Keratinocyte (primary cell): ENCODE data around the gene ARHGAP9.
A peak's percentile ranks its signal among the peaks of the same experiment; 100 is the strongest.

ENCODE experiments used
- CTCF ChIP-seq, 3 experiments: IDR thresholded peaks in 1 of 3; conservative IDR thresholded peaks in 1 of 3; optimal IDR thresholded peaks in 1 of 3; 2 replicates in 2 of 3; 3 replicates in 1 of 3; pipeline versions ENCODE3 to v1.5.1; 2011; ENCODE audit warnings: low read length in 3 of 3, mild to moderate bottlenecking in 3 of 3, moderate library complexity in 2 of 3, control low read depth in 1 of 3, inconsistent platforms in 1 of 3; ENCODE audit not compliant: insufficient read depth in 2 of 3; ENCODE audit errors: extremely low read depth in 1 of 3
- EZH2 ChIP-seq: IDR thresholded peaks from one replicate; pipeline ENCODE4 v1.6.1; 2012; ENCODE audit warnings: inconsistent platforms, mild to moderate bottlenecking, low read length, moderate library complexity

DNA sequence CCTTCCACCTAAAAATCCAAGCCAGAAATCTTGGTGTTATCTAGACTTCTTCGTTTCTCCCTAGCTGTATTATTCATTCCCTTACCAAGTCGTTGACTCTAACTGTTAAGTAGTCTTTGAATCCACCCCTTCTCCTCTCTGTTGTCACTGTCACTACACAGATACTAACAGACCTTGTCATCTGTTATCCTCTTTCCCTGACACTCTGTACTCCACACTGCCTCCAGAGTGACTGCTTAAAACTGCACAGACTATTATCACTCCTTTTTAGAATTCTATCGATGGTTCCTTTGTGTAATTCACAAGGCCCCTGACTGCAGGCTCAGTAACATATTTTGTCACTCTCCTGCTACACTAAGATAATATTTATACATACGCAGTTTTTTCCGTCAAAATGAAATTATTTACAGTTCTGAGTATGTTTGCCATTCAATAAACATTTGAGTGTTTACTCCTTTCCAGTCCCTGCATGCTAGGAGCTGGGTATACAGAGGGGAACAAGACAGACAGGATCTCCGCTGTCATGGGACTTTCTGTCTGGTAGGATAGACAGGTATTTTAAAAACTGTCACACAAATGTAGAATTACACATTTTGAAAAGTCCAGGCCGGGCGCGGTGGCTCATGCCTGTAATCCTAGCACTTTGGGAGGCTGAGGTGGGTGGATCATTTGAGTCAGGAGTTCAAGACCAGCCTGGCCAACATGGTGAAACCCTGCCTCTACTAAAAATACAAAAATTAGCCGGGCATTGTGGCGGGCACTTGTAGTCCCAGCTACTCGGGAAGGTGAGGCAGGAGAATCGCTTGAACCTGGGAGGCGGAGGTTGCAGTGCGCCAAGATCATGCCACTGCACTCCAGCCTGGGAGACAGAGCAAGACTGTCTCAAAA lies 12.0 kb upstream of the ARHGAP9 start:
- TF ChIP-seq CTCF (optimal IDR thresholded peaks at IDR 0.05 in 1 of 3, IDR thresholded peaks at IDR 0.05 in 1 of 3, conservative IDR thresholded peaks at IDR 0.05 in 1 of 3; ENCODE audit: extremely low read depth in 1 of 3, insufficient read depth in 2 of 3, low read length in 3 of 3) (peak in 1 of 3 experiments; percentile 33), EZH2 (no peak)
